Spleen (tissue), 11 donors: Measurements from ENCODE around the gene GSE1. TPM values are rescaled to one million over a fixed set of nuclear protein-coding genes. Genes with fewer than 3 reads are reported as not detected.

Experiments used
- DNase-seq: peaks from one replicate; pipeline ENCODE4 v3.0.0-alpha.2; 2020
- H3K27ac ChIP-seq, 8 donors: fragments of 200-600 bp; sonication (generic) in 7 of 8; 1 replicate in 4 of 8; 2 replicates in 4 of 8; pipeline versions ENCODE4 v1.5.0 to v1.8.0; 2016 to 2021; ENCODE audit warnings: inconsistent platforms in 4 of 8, mild to moderate bottlenecking in 4 of 8, moderate library complexity in 1 of 8
- H3K27me3 ChIP-seq, 7 donors: fragments of 200-600 bp; sonication (generic) in 6 of 7; replicated peaks in 1 of 7; 1 replicate in 4 of 7; 2 replicates in 3 of 7; pipeline versions ENCODE4 v1.5.0 to v1.8.0; 2016 to 2021; ENCODE audit warnings: inconsistent platforms in 3 of 7, mild to moderate bottlenecking in 1 of 7
- H3K36me3 ChIP-seq, 6 donors: fragments of 200-600 bp; sonication (generic) in 5 of 6; 1 replicate in 4 of 6; 2 replicates in 2 of 6; pipeline versions ENCODE4 v1.5.0 to v1.8.0; 2016 to 2021; ENCODE audit warnings: inconsistent platforms in 2 of 6
- H3K4me1 ChIP-seq, 6 donors: fragments of 200-600 bp; sonication (generic) in 5 of 6; 1 replicate in 3 of 6; 2 replicates in 3 of 6; pipeline versions ENCODE4 v1.5.0 to v1.8.0; 2016 to 2021; ENCODE audit warnings: inconsistent platforms in 3 of 6
- H3K4me3 ChIP-seq, 8 donors: fragments of 200-600 bp; sonication (generic) in 7 of 8; 1 replicate in 4 of 8; 2 replicates in 4 of 8; pipeline versions ENCODE4 v1.5.0 to v1.8.0; 2016 to 2021; ENCODE audit warnings: inconsistent platforms in 4 of 8, mild to moderate bottlenecking in 4 of 8, moderate library complexity in 2 of 8
- H3K9me3 ChIP-seq, 8 donors: fragments of 200-600 bp; sonication (generic) in 7 of 8; 1 replicate in 4 of 8; 2 replicates in 4 of 8; pipeline versions ENCODE4 v1.5.0 to v1.8.0; 2016 to 2021; ENCODE audit warnings: inconsistent platforms in 4 of 8
- CTCF ChIP-seq, 11 experiments: fragments of 200-600 bp in 7 of 11; fragments of 450-650 bp in 4 of 11; sonication (generic) in 4 of 11; IDR thresholded peaks in 8 of 11; conservative IDR thresholded peaks in 3 of 11; 1 replicate in 7 of 11; 2 replicates in 4 of 11; pipeline versions ENCODE4 v1.4.0 to v1.8.0; 2016 to 2021; ENCODE audit warnings: antibody characterized with exemption in 11 of 11, inconsistent platforms in 4 of 11, mild to moderate bottlenecking in 1 of 11
- POLR2A ChIP-seq, 3 donors: fragments of 450-650 bp; IDR thresholded peaks; one replicate each; pipeline ENCODE4 v1.5.1; 2017; ENCODE audit warnings: antibody characterized with exemption in 3 of 3, mild to moderate bottlenecking in 1 of 3
- POLR2AphosphoS5 ChIP-seq, 3 donors: sonication (generic); formaldehyde crosslinking; IDR thresholded peaks; one replicate each; pipeline ENCODE4 v1.5.1; 2017; ENCODE audit warnings: antibody characterized with exemption in 3 of 3
- WGBS, 5 donors: extraction: QIAGEN DNeasy Blood & Tissue Kit in 3 of 5; methylation state at CpG; one replicate each; pipeline versions ENCODE4 v1.1.5 to v1.1.7; 2013 to 2018; 5-methylcytosine and 5-hydroxymethylcytosine counted together
- intact Hi-C: fragments of 100-400 bp; cut with DNase I; formaldehyde crosslinking; loops from one replicate; pipeline ENCODE4 v1.15.0; 2023; ENCODE audit warnings: low total_unique reads
- polyA plus RNA-seq, 3 donors: library from polyadenylated mRNA; stranded (reverse); fragments of 200-250 nt; gene quantifications; one replicate each; pipeline ENCODE4 v1.2.1, GENCODE V29; 2013
- total RNA-seq, 7 donors: library from RNA; depleted of rRNA in 3 of 7; stranded (reverse); fragments of >200 nt in 3 of 7; fragmentation: NEBNext Ultra II Directional in 4 of 7; extraction: Animal tissue kit (Norgen Biotek cat#: 25700) in 4 of 7; gene quantifications; one replicate each; pipeline versions ENCODE4 v1.1.0 to v1.2.1, GENCODE V29; 2016 to 2021
- donor health status: healthy with polysubstance abuse.
- donor health status: DM: no; HTN: no; CAD: no; lungs with moderate emphysema.
- donor health status: DM: no; HTN: no; CAD: no.
- donor health status: Bipolar disorder and iron deficiency.
- donor health status: healthy.
- donor health status: DM: no; HTN: no; CAD: no.
- donor health status: DM: yes; HTN: yes; CAD: no.

The GSE1 gene
- total and polyA plus RNA-seq, 10 donors = 7.4 to 121 (median 86.3) TPM

- H3K27ac ChIP-seq = peak overlapping the region in 7 of 8 donors; percentile 35 to 84 (median 69)
- peaks cover 48 to 94% (median 81%) of the 10 kb centered on the region in 6 donors for H3K4me1 ChIP-seq
- TF ChIP-seq POLR2AphosphoS5 (IDR thresholded peaks at IDR 0.05) = peak in 1 of 3 donors; percentile 33
- TF ChIP-seq CTCF (IDR thresholded peaks at IDR 0.05 in 8 of 11, conservative IDR thresholded peaks at IDR 0.05 in 3 of 11) = no peak
- peak overlapping the region in 5 of 8 donors; percentile 5 to 88 (median 60) for H3K4me3 ChIP-seq
- intact Hi-C loops = no loop called here
- 36 to 54% (median 43%) methylated on average over 22 to 39 of the region's 39 CpGs for WGBS, 5 donors
- DNase-seq = peak; percentile 88
- H3K36me3 ChIP-seq = peaks cover 0 to 8% (median 0%) of the 10 kb centered on the region in 6 donors
- H3K27me3 ChIP-seq = peaks cover 0 to 28% (median 0%) of the 10 kb centered on the region in 7 donors
- H3K9me3 ChIP-seq = no peaks in the 10 kb centered on the region
Measured at GRCh38 chr16:85615014-85615851, 2.1 kb downstream of the GSE1 start.

- H3K4me1 ChIP-seq = peaks cover 40 to 93% (median 73%) of the 10 kb centered on the region in 6 donors
Measured at GRCh38 chr16:85615852-85616606, 2.9 kb downstream of the GSE1 start.

GRCh38 chr16:85616607-85617321 is 3.6 kb downstream of the GSE1 start:
- intact Hi-C loops = no loop called here
- Histone ChIP-seq H3K4me3 (peak overlapping the region in 5 of 8 donors; percentile 5 to 88 (median 60)), H3K27me3 (peaks cover 0 to 21% (median 0%) of the 10 kb centered on the region in 7 donors), H3K4me1 (peaks cover 40 to 93% (median 70%) of the 10 kb centered on the region in 6 donors), H3K36me3 (peaks cover 0 to 21% (median 0%) of the 10 kb centered on the region in 6 donors), H3K9me3 (no peaks in the 10 kb centered on the region), H3K27ac (peak overlapping the region in 7 of 8 donors; percentile 26 to 84 (median 69))
- 28 to 52% (median 31%) methylated on average over 16 to 28 of the region's 28 CpGs for WGBS, 5 donors
- DNase-seq = peak; percentile 92
- TF ChIP-seq POLR2A (IDR thresholded peaks at IDR 0.05) (no peak), POLR2AphosphoS5 (IDR thresholded peaks at IDR 0.05) (peak; percentile 8 to 70 (median 69)), CTCF (IDR thresholded peaks at IDR 0.05 in 8 of 11, conservative IDR thresholded peaks at IDR 0.05 in 3 of 11) (no peak)

More at GRCh38 chr16:85615852-85616606, 2.9 kb downstream of the GSE1 start:
- Histone ChIP-seq H3K9me3 (no peaks in the 10 kb centered on the region), H3K27me3 (peaks cover 0 to 28% (median 0%) of the 10 kb centered on the region in 7 donors), H3K27ac (peak overlapping the region; percentile 35 to 84 (median 68)), H3K4me3 (peak overlapping the region in 5 of 8 donors; percentile 5 to 88 (median 60)), H3K36me3 (peaks cover 0 to 15% (median 0%) of the 10 kb centered on the region in 6 donors)
- intact Hi-C loops = no loop called here
- DNase-seq = peak; percentile 95
- WGBS, 5 donors = 2 to 28% (median 25%) methylated on average over 9 to 21 of the region's 21 CpGs
- TF ChIP-seq POLR2AphosphoS5 (IDR thresholded peaks at IDR 0.05) (peak; percentile 65 to 73 (median 72)), POLR2A (IDR thresholded peaks at IDR 0.05) (peak in 1 of 3 donors; percentile 35), CTCF (IDR thresholded peaks at IDR 0.05 in 8 of 11, conservative IDR thresholded peaks at IDR 0.05 in 3 of 11) (peak; percentile 69 to 94 (median 89))
